HepG2 (cell line): ENCODE measurements around the gene SLC44A4. TPM values are rescaled to one million over a fixed set of nuclear protein-coding genes. Genes with fewer than 3 reads are reported as not detected.
A peak's percentile ranks its signal among the peaks of the same experiment; 100 is the strongest.

ENCODE experiments used
- ATF7 ChIP-seq, 2 experiments: fragments of 450-650 bp in 1 of 2; sonication (generic) in 1 of 2; formaldehyde crosslinking in 1 of 2; IDR thresholded peaks; 2 replicates each; pipeline versions ENCODE4 v1.4.0 to v1.6.1; 2016 to 2020; ENCODE audit warnings: antibody characterized with exemption in 1 of 2, mild to moderate bottlenecking in 1 of 2, missing genetic modification reagents in 1 of 2
- BHLHE40 ChIP-seq: IDR thresholded peaks from 2 replicates; pipeline ENCODE4 v1.6.1; 2011; ENCODE audit warnings: low read length, improper control_type of control experiment
- DDIT3 ChIP-seq: sonication (generic); formaldehyde crosslinking; IDR thresholded peaks from 2 replicates; pipeline ENCODE4 v1.4.0; 2020; ENCODE audit warnings: mild to moderate bottlenecking, missing genetic modification reagents
- ELF1 ChIP-seq: sonication (generic); formaldehyde crosslinking; IDR thresholded peaks from 2 replicates; pipeline ENCODE4 v1.4.0; 2020; ENCODE audit warnings: missing genetic modification reagents
- FOXM1 ChIP-seq: sonication (generic); formaldehyde crosslinking; IDR thresholded peaks from 2 replicates; pipeline ENCODE4 v1.5.0; 2020; ENCODE audit warnings: missing genetic modification reagents
- KAT2B ChIP-seq: fragments of 150-350 bp; IDR thresholded peaks from 2 replicates; pipeline ENCODE4 v1.6.1; 2014; ENCODE audit warnings: low read depth, low read length, borderline replicate concordance
- MTA1 ChIP-seq: sonication (generic); formaldehyde crosslinking; IDR thresholded peaks from 2 replicates; pipeline ENCODE4 v1.4.0; 2020; ENCODE audit warnings: missing genetic modification reagents, mild to moderate bottlenecking, borderline replicate concordance
- PAXIP1 ChIP-seq: sonication (generic); formaldehyde crosslinking; conservative IDR thresholded peaks from 2 replicates; pipeline ENCODE4 v1.4.0; 2020; ENCODE audit warnings: mild to moderate bottlenecking, missing genetic modification reagents, moderate library complexity
- UBTF ChIP-seq: sonication (generic); formaldehyde crosslinking; IDR thresholded peaks from 2 replicates; pipeline ENCODE4 v1.4.0; 2020; ENCODE audit warnings: mild to moderate bottlenecking, missing genetic modification reagents
- XBP1 ChIP-seq: sonication (generic); formaldehyde crosslinking; IDR thresholded peaks from 2 replicates; pipeline ENCODE4 v1.5.0; 2020; ENCODE audit warnings: missing genetic modification reagents
- ZBTB3 ChIP-seq: sonication (generic); formaldehyde crosslinking; IDR thresholded peaks from 2 replicates; pipeline ENCODE4 v1.4.0; 2020; ENCODE audit warnings: low read depth, mild to moderate bottlenecking, moderate library complexity, missing genetic modification reagents, borderline replicate concordance
- ZKSCAN1 ChIP-seq: fragments of 150-350 bp; IDR thresholded peaks from 2 replicates; pipeline ENCODE4 v1.6.1; 2014; ENCODE audit warnings: low read length
- ZNF12 ChIP-seq: sonication (generic); formaldehyde crosslinking; IDR thresholded peaks from 2 replicates; pipeline ENCODE4 v1.5.0; 2020; ENCODE audit warnings: missing genetic modification reagents
- ZNF263 ChIP-seq: sonication (generic); formaldehyde crosslinking; IDR thresholded peaks from 2 replicates; pipeline ENCODE4 v1.4.0; 2020; ENCODE audit warnings: missing genetic modification reagents
- ZNF580 ChIP-seq: IDR thresholded peaks from 2 replicates; pipeline ENCODE4 v1.6.1; 2016; ENCODE audit warnings: low read depth, borderline replicate concordance
- ZNF629 ChIP-seq: sonication (generic); formaldehyde crosslinking; conservative IDR thresholded peaks from 2 replicates; pipeline ENCODE4 v1.5.0; 2020; ENCODE audit warnings: missing genetic modification reagents
- ZNF704 ChIP-seq: sonication (generic); formaldehyde crosslinking; IDR thresholded peaks from 2 replicates; pipeline ENCODE4 v1.8.1; 2023; ENCODE audit warnings: mild to moderate bottlenecking, inconsistent platforms, moderate library complexity, missing genetic modification reagents, borderline replicate concordance
- ZNF782 ChIP-seq: sonication (generic); formaldehyde crosslinking; IDR thresholded peaks from 2 replicates; pipeline ENCODE4 v1.4.0; 2020; ENCODE audit warnings: missing genetic modification reagents, mild to moderate bottlenecking, borderline replicate concordance
- polyA plus RNA-seq, 8 experiments: library from polyadenylated mRNA; depleted of rRNA in 3 of 8; stranded (reverse) in 7 of 8; unstranded in 1 of 8; fragments of >200 nt; fragmentation: Illumina TruSeq in 4 of 8; extraction: Trizol in 4 of 8; gene quantifications; 2 replicates each; pipeline versions ENCODE4 v1.2.1 to v1.2.3, GENCODE V29; 2011 to 2016; ENCODE audit warnings: low read depth in 4 of 8, missing spikeins in 1 of 8, mixed read lengths in 1 of 8; ENCODE audit not compliant: insufficient read depth in 1 of 8
- total RNA-seq, 5 experiments: library from RNA; depleted of rRNA; stranded (reverse); fragments of >200 nt; fragmentation: Illumina TruSeq; extraction: Trizol; gene quantifications; 2 replicates each; pipeline ENCODE4 v1.2.3, GENCODE V29; 2016; ENCODE audit warnings: low read depth in 1 of 5
- TF ChIP-seq, protein P1 (sequence below): sonication (generic); formaldehyde crosslinking; IDR thresholded peaks from 2 replicates; pipeline ENCODE4 v1.4.0; 2020; ENCODE audit warnings: missing genetic modification reagents, low read depth, mild to moderate bottlenecking, borderline replicate concordance
- TF ChIP-seq, protein P2 (sequence below): sonication (generic); formaldehyde crosslinking; IDR thresholded peaks from 2 replicates; pipeline ENCODE4 v1.8.1; 2023; ENCODE audit warnings: missing genetic modification reagents, inconsistent platforms, borderline replicate concordance

The SLC44A4 gene
- total and polyA plus RNA-seq, 2 of the 13 experiments (the other 11 are each of a cell fraction or from before 2014, with no cell fraction given): 3.5 to 5.9 TPM

DNA sequence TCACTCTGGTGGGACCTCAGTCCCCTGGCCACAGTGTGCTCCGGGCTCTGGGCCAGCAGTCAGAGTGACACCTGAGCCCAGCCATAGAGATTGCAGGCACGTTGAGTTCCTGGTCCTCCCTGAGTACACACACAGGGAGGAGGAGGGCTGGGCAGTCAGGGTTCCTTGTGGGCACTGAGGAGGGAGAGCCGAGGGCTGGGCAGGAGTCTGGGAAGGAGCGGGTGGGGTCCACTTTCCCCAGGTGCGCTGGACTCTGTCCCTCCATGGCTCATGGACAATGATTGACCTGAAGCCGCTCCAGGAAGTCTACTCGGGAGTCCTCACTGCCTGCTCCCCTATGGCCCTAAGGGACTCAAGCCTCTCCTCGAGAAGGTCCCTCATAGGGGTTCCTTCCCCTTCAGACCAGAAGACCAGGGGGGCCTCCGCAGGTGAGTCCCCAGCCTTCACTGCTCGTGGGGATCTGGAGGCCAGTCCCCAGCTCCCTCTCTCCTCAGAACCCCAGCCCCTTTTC, 1.1 kb downstream of the SLC44A4 start (continued):
- TF ChIP-seq ZNF704 (CRISPR knock-in tag): no peak
- no peak for TF ChIP-seq ZBTB3 (CRISPR knock-in tag)
- TF ChIP-seq DDIT3 (CRISPR knock-in tag): no peak
- TF ChIP-seq ZNF263 (CRISPR knock-in tag): peak; percentile 99
- TF ChIP-seq ZKSCAN1: no peak
- TF ChIP-seq ZNF782 (CRISPR knock-in tag): peak; percentile 74; the same call in 1 of the 2 replicates
- TF ChIP-seq, protein P1, sequence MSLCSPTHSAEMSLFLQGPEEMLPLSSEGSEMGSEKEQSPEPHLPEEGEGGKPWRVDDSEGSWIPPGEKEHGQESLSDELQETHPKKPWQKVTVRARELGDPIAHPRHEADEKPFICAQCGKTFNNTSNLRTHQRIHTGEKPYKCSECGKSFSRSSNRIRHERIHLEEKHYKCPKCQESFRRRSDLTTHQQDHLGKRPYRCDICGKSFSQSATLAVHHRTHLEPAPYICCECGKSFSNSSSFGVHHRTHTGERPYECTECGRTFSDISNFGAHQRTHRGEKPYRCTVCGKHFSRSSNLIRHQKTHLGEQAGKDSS (CRISPR knock-in tag): peak; percentile 66; the same call in 1 of the 2 replicates
- no peak for TF ChIP-seq BHLHE40
- TF ChIP-seq MTA1 (CRISPR knock-in tag): peak; percentile 79; the same call in 1 of the 2 replicates
- TF ChIP-seq XBP1 (CRISPR knock-in tag): no peak
- peak; percentile 51; the same call in 1 of the 2 replicates for TF ChIP-seq ZNF12
- TF ChIP-seq ELF1 (CRISPR knock-in tag): peak; percentile 74
- TF ChIP-seq FOXM1: no peak
- no peak for TF ChIP-seq ZNF629
- no peak for TF ChIP-seq ATF7 (IDR thresholded peaks at IDR 0.05)
- no peak; the same call in 1 of the 2 replicates for TF ChIP-seq ATF7 (CRISPR knock-in tag; IDR thresholded peaks at IDR 0.05)
- no peak for TF ChIP-seq KAT2B
- TF ChIP-seq ZNF580 (CRISPR knock-in tag): no peak
- TF ChIP-seq PAXIP1 (CRISPR knock-in tag): no peak; the same call in none of the 2 replicates
- TF ChIP-seq, protein P2, sequence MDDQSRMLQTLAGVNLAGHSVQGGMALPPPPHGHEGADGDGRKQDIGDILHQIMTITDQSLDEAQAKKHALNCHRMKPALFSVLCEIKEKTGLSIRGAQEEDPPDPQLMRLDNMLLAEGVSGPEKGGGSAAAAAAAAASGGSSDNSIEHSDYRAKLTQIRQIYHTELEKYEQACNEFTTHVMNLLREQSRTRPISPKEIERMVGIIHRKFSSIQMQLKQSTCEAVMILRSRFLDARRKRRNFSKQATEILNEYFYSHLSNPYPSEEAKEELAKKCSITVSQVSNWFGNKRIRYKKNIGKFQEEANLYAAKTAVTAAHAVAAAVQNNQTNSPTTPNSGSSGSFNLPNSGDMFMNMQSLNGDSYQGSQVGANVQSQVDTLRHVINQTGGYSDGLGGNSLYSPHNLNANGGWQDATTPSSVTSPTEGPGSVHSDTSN (CRISPR knock-in tag): no peak
- TF ChIP-seq UBTF (CRISPR knock-in tag): peak; percentile 14; the same call in 1 of the 2 replicates
